Measurements from ENCODE around the gene SEC61B. TPM values are rescaled to one million over a fixed set of nuclear protein-coding genes. Genes with fewer than 3 reads are reported as not detected.

Gene SEC61B
- total RNA-seq = 76.6 and 157 TPM in 2 replicates

GRCh38 chr9:99221621-99222415 is at the start of gene SEC61B, which contains the start of gene ALG2:
SEC61B (plus strand) TSS chr9:99222282; CDS start chr9:99222364, 82 bp downstream.
ALG2 (minus strand) TSS chr9:99221942; CDS start chr9:99221894, 48 bp downstream.

Small RNA genes within 50 kb of the gene (small RNA-seq; reads per million reads assigned to genes)
- gene RN7SL794P = not detected

Other genes with a start within 250 kb of the SEC61B start
- 148 TPM in 2 replicates for gene TGFBR1, start 117.2 kb upstream of the SEC61B start, total RNA-seq
- 39.7 and 42.1 TPM in 2 replicates for gene ALG2, start 340 bp upstream of the SEC61B start, total RNA-seq

All from placental epithelial cell (primary cell).